Left kidney (tissue), 2 donors: ENCODE data around the gene ANKRD23. TPM values are rescaled to one million over a fixed set of nuclear protein-coding genes. Genes with fewer than 3 reads are reported as not detected.
"Not testable (repeated sequence)": the region's sequence is repeated elsewhere in the genome, so short reads cannot be mapped to it uniquely, and the experiment has no call there.

Experiments used
- DNase-seq: peaks from one replicate; pipeline ENCODE4 v3.0.0-alpha.2; 2013
- polyA plus RNA-seq: library from polyadenylated mRNA; unstranded; fragments of 120-200 nt; gene quantifications from one replicate; pipeline ENCODE4 v1.2.1, GENCODE V29; 2013; ENCODE audit not compliant: insufficient read length

Gene ANKRD23
- polyA plus RNA-seq, 1 donor: 5.0 TPM

GRCh38 chr2:96798733-96799622 is 44.8 kb downstream of the ANKRD23 start:
- no peak for DNase-seq

GRCh38 chr2:96797066-96797625 is 46.7 kb downstream of the ANKRD23 start:
- DNase-seq: no peak

- DNase-seq: not testable (repeated sequence)
These were observed 47.3 kb downstream of the ANKRD23 start for GRCh38 chr2:96796497-96796896.

GRCh38 chr2:96795076-96795475 is 48.7 kb downstream of the ANKRD23 start:
- no peak for DNase-seq

- DNase-seq: no peak
These were observed 50.8 kb downstream of the ANKRD23 start for GRCh38 chr2:96792772-96793749.

- DNase-seq: no peak
These were observed 54.6 kb downstream of the ANKRD23 start for GRCh38 chr2:96789245-96789617.

GRCh38 chr2:96788442-96789244 is 55.2 kb downstream of the ANKRD23 start:
- no peak for DNase-seq

Other genes with a start within 250 kb of the ANKRD23 start
- gene KANSL3, start 205.7 kb downstream of the ANKRD23 start, polyA plus RNA-seq: 70.6 TPM
- 1.9 TPM for gene FER1L5, start 201.3 kb downstream of the ANKRD23 start, polyA plus RNA-seq
- gene LMAN2L, start 104.0 kb downstream of the ANKRD23 start, polyA plus RNA-seq: 49.5 TPM
- gene CNNM4, start 83.1 kb downstream of the ANKRD23 start, polyA plus RNA-seq: 14.3 TPM
- 35.2 TPM for gene CNNM3, start 27.8 kb downstream of the ANKRD23 start, polyA plus RNA-seq
- gene ANKRD39, start 14.0 kb upstream of the ANKRD23 start, polyA plus RNA-seq: 7.4 TPM
- 38.1 TPM for gene SEMA4C, start 26.1 kb upstream of the ANKRD23 start, polyA plus RNA-seq
- gene FAM178B, start 142.6 kb upstream of the ANKRD23 start, polyA plus RNA-seq: 0.48 TPM